ENCODE results near the gene ZMAT2.

GRCh38 chr5:140677947-140678346 is 22.3 kb upstream of the ZMAT2 start:
- TF ChIP-seq ISL1 (CRISPR knock-in tag; IDR thresholded peaks at IDR 0.05) = no peak
- no peak for TF ChIP-seq PATZ1 (CRISPR knock-in tag; IDR thresholded peaks at IDR 0.05; ENCODE audit: borderline replicate concordance)
- TF ChIP-seq ZFP3 (CRISPR knock-in tag; IDR thresholded peaks at IDR 0.05) = no peak
- TF ChIP-seq PPARA (CRISPR knock-in tag; IDR thresholded peaks at IDR 0.05; ENCODE audit: borderline replicate concordance) = no peak
- TF ChIP-seq OSR1 (CRISPR knock-in tag; IDR thresholded peaks at IDR 0.05) = no peak
- no peak for TF ChIP-seq CREB5 (CRISPR knock-in tag; IDR thresholded peaks at IDR 0.05; ENCODE audit: low read depth)
- TF ChIP-seq TCF4 (CRISPR knock-in tag; IDR thresholded peaks at IDR 0.05; ENCODE audit: borderline replicate concordance) = no peak
- no peak for TF ChIP-seq ARNTL (CRISPR knock-in tag; IDR thresholded peaks at IDR 0.05; ENCODE audit: borderline replicate concordance, low read depth)
- no peak for TF ChIP-seq BACH2 (CRISPR knock-in tag; IDR thresholded peaks at IDR 0.05; ENCODE audit: borderline replicate concordance)
- no peak for TF ChIP-seq SNAI2 (CRISPR knock-in tag; IDR thresholded peaks at IDR 0.05)
- TF ChIP-seq ZNF565 (CRISPR knock-in tag; conservative IDR thresholded peaks at IDR 0.05; ENCODE audit: low read depth) = no peak

All from SK-N-SH treated with all-trans-retinoic acid at 6 μM for 48 hours (cell line).